GM12873 (cell line): Measurements from ENCODE around the gene PAK1.

Source experiments
- TF ChIP-seq, protein P1 (sequence below): IDR thresholded peaks from 2 replicates; pipeline ENCODE4 v1.5.1; 2012; ENCODE audit warnings: low read depth, mild to moderate bottlenecking, moderate library complexity, low read length, control low read depth; ENCODE audit not compliant: insufficient read depth; ENCODE audit errors: missing control alignments

PAK1 gene

GRCh38 chr11:77406396-77406795 is 67.5 kb downstream of the PAK1 start:
- TF ChIP-seq, protein P1, sequence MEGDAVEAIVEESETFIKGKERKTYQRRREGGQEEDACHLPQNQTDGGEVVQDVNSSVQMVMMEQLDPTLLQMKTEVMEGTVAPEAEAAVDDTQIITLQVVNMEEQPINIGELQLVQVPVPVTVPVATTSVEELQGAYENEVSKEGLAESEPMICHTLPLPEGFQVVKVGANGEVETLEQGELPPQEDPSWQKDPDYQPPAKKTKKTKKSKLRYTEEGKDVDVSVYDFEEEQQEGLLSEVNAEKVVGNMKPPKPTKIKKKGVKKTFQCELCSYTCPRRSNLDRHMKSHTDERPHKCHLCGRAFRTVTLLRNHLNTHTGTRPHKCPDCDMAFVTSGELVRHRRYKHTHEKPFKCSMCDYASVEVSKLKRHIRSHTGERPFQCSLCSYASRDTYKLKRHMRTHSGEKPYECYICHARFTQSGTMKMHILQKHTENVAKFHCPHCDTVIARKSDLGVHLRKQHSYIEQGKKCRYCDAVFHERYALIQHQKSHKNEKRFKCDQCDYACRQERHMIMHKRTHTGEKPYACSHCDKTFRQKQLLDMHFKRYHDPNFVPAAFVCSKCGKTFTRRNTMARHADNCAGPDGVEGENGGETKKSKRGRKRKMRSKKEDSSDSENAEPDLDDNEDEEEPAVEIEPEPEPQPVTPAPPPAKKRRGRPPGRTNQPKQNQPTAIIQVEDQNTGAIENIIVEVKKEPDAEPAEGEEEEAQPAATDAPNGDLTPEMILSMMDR, result no peak

DNA sequence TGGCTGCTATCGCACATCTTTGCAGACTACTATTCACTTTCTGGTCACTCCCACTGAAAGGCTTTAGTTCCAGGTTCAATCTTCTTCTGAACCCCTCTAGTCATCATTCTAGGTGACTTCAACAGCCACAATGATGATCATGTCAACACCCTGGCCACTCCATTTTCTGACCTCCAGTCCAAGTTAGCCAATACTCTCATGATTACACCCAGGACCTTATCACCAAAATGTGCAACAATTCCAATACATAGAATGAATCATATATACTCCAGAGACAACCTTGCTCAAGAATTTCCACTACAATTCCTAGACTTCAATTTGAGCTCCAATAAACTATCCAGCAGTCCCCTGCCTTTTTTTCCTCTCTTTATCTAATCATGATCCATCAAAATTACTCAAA is 70.7 kb downstream of the PAK1 start:
- TF ChIP-seq, protein P1, result no peak

DNA sequence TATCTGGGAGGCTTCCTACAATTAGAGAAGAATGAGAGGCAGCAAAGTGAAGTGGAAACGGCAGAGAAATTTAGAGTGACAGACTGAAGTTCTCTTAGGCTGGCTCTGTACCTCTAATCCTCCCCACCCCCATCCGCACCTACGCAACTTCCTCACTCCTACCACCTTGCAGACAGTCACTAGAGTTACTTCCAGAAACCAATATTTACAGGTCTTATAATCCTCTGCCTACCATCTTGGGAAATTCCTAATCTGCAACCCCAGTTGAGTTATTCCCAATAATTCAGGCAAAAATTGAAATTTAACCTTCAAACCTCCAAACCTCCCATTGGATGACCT is 71.7 kb downstream of the PAK1 start:
- TF ChIP-seq, protein P1, result no peak

DNA sequence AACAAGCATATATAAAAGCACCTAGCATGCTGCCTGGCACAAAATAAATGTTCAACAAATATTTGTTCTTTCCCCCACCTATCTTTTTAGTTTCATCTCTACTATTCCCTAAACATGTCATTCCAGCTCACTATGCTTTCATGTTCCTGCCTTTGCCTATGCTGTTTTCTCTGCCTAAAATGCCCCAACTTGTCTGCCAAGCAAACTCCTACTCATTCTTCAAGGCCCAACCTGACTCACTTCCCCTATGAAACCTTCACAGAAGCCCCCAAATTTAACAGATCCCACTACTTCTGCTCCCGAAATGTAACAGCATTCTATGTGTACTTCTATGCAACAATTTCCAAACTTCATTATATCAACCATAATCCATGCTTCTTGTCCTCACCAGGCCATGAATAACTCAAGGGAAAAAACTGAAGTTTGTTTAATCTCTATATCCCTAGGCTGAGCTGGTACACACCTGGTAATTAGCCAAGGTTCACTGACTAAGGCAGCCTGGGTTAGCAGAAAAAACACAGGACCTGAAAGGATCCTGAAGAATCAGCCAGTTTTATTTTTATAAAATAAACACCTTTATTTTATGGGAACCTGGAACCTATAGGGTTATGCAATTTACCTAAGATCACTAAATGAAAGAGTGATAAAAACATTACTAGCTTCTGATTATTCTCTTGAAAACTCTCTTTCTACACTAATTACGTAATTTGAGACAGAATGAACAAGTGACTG is 72.2 kb downstream of the PAK1 start:
- TF ChIP-seq, protein P1, result no peak

- TF ChIP-seq, protein P1, result no peak
These were observed 73.0 kb downstream of the PAK1 start for GRCh38 chr11:77400775-77401449.

GRCh38 chr11:77400271-77400670 is 73.6 kb downstream of the PAK1 start:
- TF ChIP-seq, protein P1, result no peak

- TF ChIP-seq, protein P1, result no peak
These were observed 76.3 kb downstream of the PAK1 start for GRCh38 chr11:77397631-77398030.
